ENCODE results near the gene CBARP.

DNA sequence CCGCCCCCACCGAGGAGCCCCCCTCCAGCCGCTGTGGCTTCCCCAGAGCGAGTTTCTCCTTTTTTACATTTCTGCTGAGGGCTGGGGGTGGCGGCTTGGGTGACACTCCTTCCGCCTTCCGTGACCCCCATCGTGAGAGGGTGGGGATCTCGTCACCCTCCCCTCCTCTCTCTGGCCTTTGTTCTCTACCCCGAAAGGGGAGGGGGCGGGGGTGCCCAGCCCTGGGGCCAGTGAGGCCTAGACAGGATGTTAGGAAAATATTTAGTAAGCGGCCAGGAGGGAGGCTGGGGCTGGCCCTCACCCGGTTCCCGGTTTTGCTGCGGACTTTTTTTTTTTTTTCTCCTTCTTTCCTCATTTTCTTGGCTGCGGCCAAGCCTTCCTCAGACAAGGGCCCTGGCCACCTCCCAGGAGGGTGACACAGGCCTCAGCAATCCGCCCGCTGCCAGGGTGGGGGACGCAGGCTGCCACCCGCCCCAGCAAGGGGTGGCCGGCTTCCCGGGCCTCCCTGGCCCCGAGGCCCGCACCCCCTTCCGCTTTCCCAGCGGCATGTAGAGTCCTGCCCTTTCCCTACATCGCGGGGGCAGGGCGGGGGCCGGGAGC lies 14.5 kb upstream of the CBARP start:
- TF ChIP-seq REST (IDR thresholded peaks at IDR 0.05; ENCODE audit: borderline replicate concordance), result no peak
- TF ChIP-seq EP300 (conservative IDR thresholded peaks at IDR 0.05; ENCODE audit: poor library complexity, severe bottlenecking), result no peak
- TF ChIP-seq MXI1 (conservative IDR thresholded peaks at IDR 0.05; ENCODE audit: poor library complexity, severe bottlenecking), result no peak
- TF ChIP-seq POLR2AphosphoS5 (IDR thresholded peaks at IDR 0.05), result no peak
- TF ChIP-seq EZH2 (IDR thresholded peaks at IDR 0.05; ENCODE audit: borderline replicate concordance, insufficient read depth, low read length, poor library complexity, severe bottlenecking), result no peak
- TF ChIP-seq CTCF (IDR thresholded peaks at IDR 0.05; ENCODE audit: poor library complexity, severe bottlenecking), result no peak
- TF ChIP-seq TAF1 (IDR thresholded peaks at IDR 0.05; ENCODE audit: low read depth), result no peak
- no peak for TF ChIP-seq RAD21 (conservative IDR thresholded peaks at IDR 0.05)
- no peak for TF ChIP-seq SMC3 (conservative IDR thresholded peaks at IDR 0.05; ENCODE audit: poor library complexity)
